Neutrophil (primary cell): ENCODE measurements around the gene CLMP.

Experiments used
- H3K27ac ChIP-seq: fragments of 200-600 bp; sonication (generic); 2 replicates; pipeline ENCODE4 v1.5.1; 2016; ENCODE audit warnings: mild to moderate bottlenecking, moderate library complexity
- H3K27me3 ChIP-seq: fragments of 200-600 bp; sonication (generic); 2 replicates; pipeline ENCODE4 v1.6.0; 2016; ENCODE audit warnings: mild to moderate bottlenecking
- H3K36me3 ChIP-seq: fragments of 200-600 bp; sonication (generic); 2 replicates; pipeline ENCODE4 v1.5.1; 2017
- H3K4me1 ChIP-seq, 2 experiments: fragments of 200-600 bp in 1 of 2; sonication (generic) in 1 of 2; 1 replicate in 1 of 2; 2 replicates in 1 of 2; pipeline versions ENCODE4 v1.5.1 to v1.6.1; 2013 to 2016; ENCODE audit warnings: low read depth in 1 of 2, low read length in 1 of 2, mild to moderate bottlenecking in 1 of 2, moderate library complexity in 1 of 2; ENCODE audit not compliant: control insufficient read depth in 1 of 2, insufficient read depth in 1 of 2
- H3K4me3 ChIP-seq, 2 experiments: fragments of 200-600 bp in 1 of 2; sonication (generic) in 1 of 2; 1 replicate in 1 of 2; 2 replicates in 1 of 2; pipeline ENCODE4 v1.5.1; 2013 to 2016; ENCODE audit warnings: low read depth in 1 of 2, low read length in 1 of 2, mild to moderate bottlenecking in 1 of 2, moderate library complexity in 1 of 2
- H3K9me3 ChIP-seq: fragments of 200-600 bp; sonication (generic); 2 replicates; pipeline ENCODE4 v1.5.1; 2016
- CTCF ChIP-seq: fragments of 200-600 bp; sonication (generic); IDR thresholded peaks from 2 replicates; pipeline ENCODE4 v1.5.1; 2016; ENCODE audit warnings: antibody characterized with exemption

Gene CLMP

GRCh38 chr11:123145661-123146060, 49.4 kb downstream of the CLMP start:
- Histone ChIP-seq H3K9me3 (no peaks in the 10 kb centered on the region), H3K4me1 (no peaks in the 10 kb centered on the region), H3K4me3 (no peak overlapping the region), H3K36me3 (no peaks in the 10 kb centered on the region), H3K27ac (no peak overlapping the region), H3K27me3 (no peaks in the 10 kb centered on the region)
- no peak for TF ChIP-seq CTCF

GRCh38 chr11:123145220-123145619, 49.8 kb downstream of the CLMP start:
- TF ChIP-seq CTCF: no peak
- Histone ChIP-seq H3K9me3 (no peaks in the 10 kb centered on the region), H3K36me3 (no peaks in the 10 kb centered on the region), H3K4me1 (no peaks in the 10 kb centered on the region), H3K4me3 (no peak overlapping the region), H3K27me3 (no peaks in the 10 kb centered on the region), H3K27ac (no peak overlapping the region)

GRCh38 chr11:123144707-123145106, 50.3 kb downstream of the CLMP start:
- Histone ChIP-seq H3K27me3 (no peaks in the 10 kb centered on the region), H3K27ac (no peak overlapping the region), H3K4me3 (no peak overlapping the region), H3K9me3 (no peaks in the 10 kb centered on the region), H3K4me1 (no peaks in the 10 kb centered on the region), H3K36me3 (no peaks in the 10 kb centered on the region)
- no peak for TF ChIP-seq CTCF

- no peak overlapping the region for H3K4me3 ChIP-seq
- no peak overlapping the region for H3K27ac ChIP-seq
- H3K9me3 ChIP-seq: no peaks in the 10 kb centered on the region
- TF ChIP-seq CTCF: no peak
- no peaks in the 10 kb centered on the region for H3K36me3 ChIP-seq
- H3K27me3 ChIP-seq: no peaks in the 10 kb centered on the region
- no peaks in the 10 kb centered on the region for H3K4me1 ChIP-seq
Measured at GRCh38 chr11:123143921-123144320, 51.1 kb downstream of the CLMP start.

GRCh38 chr11:123143476-123143875, 51.6 kb downstream of the CLMP start:
- no peak for TF ChIP-seq CTCF
- Histone ChIP-seq H3K36me3 (no peaks in the 10 kb centered on the region), H3K4me1 (no peaks in the 10 kb centered on the region), H3K27me3 (no peaks in the 10 kb centered on the region), H3K9me3 (no peaks in the 10 kb centered on the region), H3K27ac (no peak overlapping the region), H3K4me3 (no peak overlapping the region)

GRCh38 chr11:123139206-123139605, 55.8 kb downstream of the CLMP start:
- Histone ChIP-seq H3K9me3 (no peaks in the 10 kb centered on the region), H3K4me3 (no peak overlapping the region), H3K4me1 (peaks cover 0 to 5% of the 10 kb centered on the region in 2 experiments), H3K27me3 (no peaks in the 10 kb centered on the region), H3K27ac (no peak overlapping the region), H3K36me3 (no peaks in the 10 kb centered on the region)
- TF ChIP-seq CTCF: no peak
